Measurements from ENCODE around the gene CAPN14. TPM values are rescaled to one million over a fixed set of nuclear protein-coding genes. Genes with fewer than 3 reads are reported as not detected.

CAPN14 gene
- total RNA-seq, 1 experiment from 2014 or later, result 0.13 TPM

DNA sequence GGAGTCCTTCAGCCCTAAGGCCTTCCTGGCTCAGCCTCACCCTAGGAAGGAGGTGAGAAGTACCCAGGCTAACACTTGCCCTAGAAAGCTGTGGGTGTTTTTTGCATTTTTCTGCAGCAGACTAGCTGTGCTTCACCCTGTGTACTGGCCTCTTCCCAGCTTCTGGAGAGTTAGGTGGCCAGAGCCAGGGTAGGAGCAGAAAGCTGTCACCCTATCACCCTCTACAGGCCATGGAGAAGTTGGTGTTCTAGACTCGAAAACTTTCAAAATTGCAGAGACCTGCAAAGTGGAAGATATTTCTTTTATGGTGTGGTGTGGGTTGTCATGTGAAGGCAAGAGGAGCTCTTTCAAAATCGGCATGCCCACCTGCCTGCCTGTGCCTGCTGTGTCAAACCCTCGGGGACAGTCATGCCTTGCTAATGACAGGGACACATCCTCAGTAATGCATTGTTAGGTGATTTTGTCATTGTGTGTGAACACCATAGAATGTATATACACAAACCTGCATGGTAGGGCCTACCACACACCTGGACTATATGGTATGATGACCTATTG, 46.4 kb upstream of the CAPN14 start:
- TF ChIP-seq, protein P1, sequence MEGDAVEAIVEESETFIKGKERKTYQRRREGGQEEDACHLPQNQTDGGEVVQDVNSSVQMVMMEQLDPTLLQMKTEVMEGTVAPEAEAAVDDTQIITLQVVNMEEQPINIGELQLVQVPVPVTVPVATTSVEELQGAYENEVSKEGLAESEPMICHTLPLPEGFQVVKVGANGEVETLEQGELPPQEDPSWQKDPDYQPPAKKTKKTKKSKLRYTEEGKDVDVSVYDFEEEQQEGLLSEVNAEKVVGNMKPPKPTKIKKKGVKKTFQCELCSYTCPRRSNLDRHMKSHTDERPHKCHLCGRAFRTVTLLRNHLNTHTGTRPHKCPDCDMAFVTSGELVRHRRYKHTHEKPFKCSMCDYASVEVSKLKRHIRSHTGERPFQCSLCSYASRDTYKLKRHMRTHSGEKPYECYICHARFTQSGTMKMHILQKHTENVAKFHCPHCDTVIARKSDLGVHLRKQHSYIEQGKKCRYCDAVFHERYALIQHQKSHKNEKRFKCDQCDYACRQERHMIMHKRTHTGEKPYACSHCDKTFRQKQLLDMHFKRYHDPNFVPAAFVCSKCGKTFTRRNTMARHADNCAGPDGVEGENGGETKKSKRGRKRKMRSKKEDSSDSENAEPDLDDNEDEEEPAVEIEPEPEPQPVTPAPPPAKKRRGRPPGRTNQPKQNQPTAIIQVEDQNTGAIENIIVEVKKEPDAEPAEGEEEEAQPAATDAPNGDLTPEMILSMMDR (conservative IDR thresholded peaks at IDR 0.05; ENCODE audit: low read depth, low read length), result no peak
- TF ChIP-seq EZH2 (IDR thresholded peaks at IDR 0.05; ENCODE audit: borderline replicate concordance, low read depth, low read length, poor library complexity, severe bottlenecking), result no peak

DNA sequence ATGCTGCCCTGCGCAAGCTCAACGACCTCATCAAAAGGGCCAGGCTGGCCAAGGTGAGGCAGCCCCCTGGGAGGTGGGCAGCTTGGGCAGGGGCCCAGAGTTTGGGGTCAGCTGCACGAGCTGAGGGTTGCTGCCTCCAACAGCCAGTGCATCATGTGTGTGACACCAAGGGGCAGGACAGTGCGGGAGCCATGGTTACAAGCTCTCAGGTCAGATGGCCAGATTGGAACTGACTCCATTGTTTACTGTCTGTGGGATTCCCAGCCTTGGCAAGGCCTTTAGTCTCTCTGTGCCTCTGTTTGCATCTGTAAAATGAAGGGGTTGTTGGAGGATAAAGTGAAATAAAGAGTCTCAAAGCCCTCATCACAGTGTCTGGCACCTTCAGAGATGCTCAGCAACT, 43.6 kb upstream of the CAPN14 start:
- CTCF ChIA-PET, result no interaction called here
- TF ChIP-seq, protein P1 (conservative IDR thresholded peaks at IDR 0.05; ENCODE audit: low read depth, low read length), result no peak
- no peak for TF ChIP-seq EZH2 (IDR thresholded peaks at IDR 0.05; ENCODE audit: borderline replicate concordance, low read depth, low read length, poor library complexity, severe bottlenecking)
- POLR2A ChIA-PET (ENCODE audit: low non-redundant PET), result no interaction called here
- Histone ChIP-seq H3K4me1 (ENCODE audit: insufficient read depth, low read length, poor library complexity, severe bottlenecking) (no peaks in the 10 kb centered on the region), H3K4me3 (ENCODE audit: low read depth, low read length, poor library complexity, severe bottlenecking) (no peak overlapping the region), H3K27ac (ENCODE audit: low read depth, low read length, poor library complexity, severe bottlenecking) (no peak overlapping the region), H3K27me3 (replicated peaks; ENCODE audit: insufficient read depth, low read depth, low read length, poor library complexity) (no peaks in the 10 kb centered on the region), H3K36me3 (ENCODE audit: insufficient read depth, low read length, poor library complexity, severe bottlenecking) (no peaks in the 10 kb centered on the region), H3K9me3 (ENCODE audit: low read depth, low read length, poor library complexity, severe bottlenecking) (no peaks in the 10 kb centered on the region)
- no peak for DNase-seq (ENCODE audit: low spot score)
- intact Hi-C loops (cut with micrococcal nuclease; ENCODE audit: unreplicated experiment), result no loop called here
- no TSS peak for BruUV-seq (replicated peaks)

More for the DNA sequence above, 46.4 kb upstream of the CAPN14 start:
- intact Hi-C loops (cut with micrococcal nuclease; ENCODE audit: unreplicated experiment), result no loop called here
- H3K27me3 ChIP-seq (replicated peaks; ENCODE audit: insufficient read depth, low read depth, low read length, poor library complexity), result no peaks in the 10 kb centered on the region
- H3K36me3 ChIP-seq (ENCODE audit: insufficient read depth, low read length, poor library complexity, severe bottlenecking), result no peaks in the 10 kb centered on the region
- H3K4me3 ChIP-seq (ENCODE audit: low read depth, low read length, poor library complexity, severe bottlenecking), result no peak overlapping the region
- no peak for DNase-seq (ENCODE audit: low spot score)
- BruUV-seq (replicated peaks), result no TSS peak
- POLR2A ChIA-PET (ENCODE audit: low non-redundant PET), result no interaction called here
- CTCF ChIA-PET, result no interaction called here
- H3K4me1 ChIP-seq (ENCODE audit: insufficient read depth, low read length, poor library complexity, severe bottlenecking), result no peaks in the 10 kb centered on the region
- H3K9me3 ChIP-seq (ENCODE audit: low read depth, low read length, poor library complexity, severe bottlenecking), result no peaks in the 10 kb centered on the region
- no peak overlapping the region for H3K27ac ChIP-seq (ENCODE audit: low read depth, low read length, poor library complexity, severe bottlenecking)

DNA sequence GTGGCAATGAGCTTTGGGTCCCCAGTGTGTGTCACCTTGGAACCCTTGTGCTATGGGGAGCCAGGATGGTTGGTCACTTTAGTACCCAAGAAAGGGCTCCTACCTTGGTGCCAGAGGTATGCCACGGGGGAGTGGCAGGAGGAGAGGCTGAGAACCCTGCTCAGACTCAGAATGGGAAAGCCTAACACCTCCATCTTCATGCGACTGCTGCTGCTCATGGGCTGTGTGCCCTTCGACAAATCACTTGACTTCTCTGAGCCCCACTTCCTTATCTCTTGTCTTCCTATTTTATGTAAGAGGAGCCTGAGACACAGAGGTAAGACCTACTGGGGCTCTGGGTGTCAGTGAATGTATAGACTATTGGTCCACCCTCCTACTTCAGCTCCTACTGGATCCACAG, 41.8 kb upstream of the CAPN14 start:
- CTCF ChIA-PET, result no interaction called here

More for the DNA sequence above, 41.8 kb upstream of the CAPN14 start:
- H3K4me1 ChIP-seq (ENCODE audit: insufficient read depth, low read length, poor library complexity, severe bottlenecking), result no peaks in the 10 kb centered on the region
- no peaks in the 10 kb centered on the region for H3K9me3 ChIP-seq (ENCODE audit: low read depth, low read length, poor library complexity, severe bottlenecking)
- H3K27ac ChIP-seq (ENCODE audit: low read depth, low read length, poor library complexity, severe bottlenecking), result no peak overlapping the region
- no peak overlapping the region for H3K4me3 ChIP-seq (ENCODE audit: low read depth, low read length, poor library complexity, severe bottlenecking)
- BruUV-seq (replicated peaks), result no TSS peak
- intact Hi-C loops (cut with micrococcal nuclease; ENCODE audit: unreplicated experiment), result no loop called here
- POLR2A ChIA-PET (ENCODE audit: low non-redundant PET), result no interaction called here
- TF ChIP-seq, protein P1 (conservative IDR thresholded peaks at IDR 0.05; ENCODE audit: low read depth, low read length), result no peak
- TF ChIP-seq EZH2 (IDR thresholded peaks at IDR 0.05; ENCODE audit: borderline replicate concordance, low read depth, low read length, poor library complexity, severe bottlenecking), result no peak
- H3K36me3 ChIP-seq (ENCODE audit: insufficient read depth, low read length, poor library complexity, severe bottlenecking), result no peaks in the 10 kb centered on the region
- H3K27me3 ChIP-seq (replicated peaks; ENCODE audit: insufficient read depth, low read depth, low read length, poor library complexity), result no peaks in the 10 kb centered on the region
- no peak for DNase-seq (ENCODE audit: low spot score)
